ENCODE measurements around the gene ITPKA. TPM values are rescaled to one million over a fixed set of nuclear protein-coding genes. Genes with fewer than 3 reads are reported as not detected.

Gene ITPKA
- total RNA-seq, 1 donor from 2014 or later = 1.0 TPM

GRCh38 chr15:41517895-41518449 lies 24.3 kb downstream of the ITPKA start:
- peaks cover 1% of the 10 kb centered on the region for H3K4me1 Mint-ChIP-seq (ENCODE audit: low read depth)
- H3K4me3 Mint-ChIP-seq (ENCODE audit: low read depth) = no peak overlapping the region
- no peaks in the 10 kb centered on the region for H3K9me3 Mint-ChIP-seq (ENCODE audit: low read depth)
- DNase-seq (ENCODE audit: low spot score, unreplicated experiment) = no peak
- no peak overlapping the region for H3K27ac Mint-ChIP-seq
- TF ChIP-seq CTCF (IDR thresholded peaks at IDR 0.05; ENCODE audit: unreplicated experiment) = no peak
- H3K36me3 Mint-ChIP-seq (ENCODE audit: insufficient read depth) = peaks cover 15% of the 10 kb centered on the region
- H3K27me3 Mint-ChIP-seq = peaks cover 17% of the 10 kb centered on the region

- peaks cover 17% of the 10 kb centered on the region for H3K36me3 Mint-ChIP-seq (ENCODE audit: insufficient read depth)
- no peak for DNase-seq (ENCODE audit: low spot score, unreplicated experiment)
- H3K27ac Mint-ChIP-seq = no peak overlapping the region
- TF ChIP-seq CTCF (IDR thresholded peaks at IDR 0.05; ENCODE audit: unreplicated experiment) = no peak
- no peak overlapping the region for H3K4me3 Mint-ChIP-seq (ENCODE audit: low read depth)
- H3K27me3 Mint-ChIP-seq = no peaks in the 10 kb centered on the region
- no peaks in the 10 kb centered on the region for H3K9me3 Mint-ChIP-seq (ENCODE audit: low read depth)
- H3K4me1 Mint-ChIP-seq (ENCODE audit: low read depth) = no peaks in the 10 kb centered on the region
Observed at GRCh38 chr15:41520636-41521035, 27.0 kb downstream of the ITPKA start.

- no peak overlapping the region for H3K4me3 Mint-ChIP-seq (ENCODE audit: low read depth)
- H3K4me1 Mint-ChIP-seq (ENCODE audit: low read depth) = no peaks in the 10 kb centered on the region
- no peaks in the 10 kb centered on the region for H3K9me3 Mint-ChIP-seq (ENCODE audit: low read depth)
- no peak for DNase-seq (ENCODE audit: low spot score, unreplicated experiment)
- no peak overlapping the region for H3K27ac Mint-ChIP-seq
- H3K36me3 Mint-ChIP-seq (ENCODE audit: insufficient read depth) = peaks cover 19% of the 10 kb centered on the region
- no peaks in the 10 kb centered on the region for H3K27me3 Mint-ChIP-seq
- TF ChIP-seq CTCF (IDR thresholded peaks at IDR 0.05; ENCODE audit: unreplicated experiment) = no peak
Observed at GRCh38 chr15:41521614-41522013, 27.9 kb downstream of the ITPKA start.

DNA sequence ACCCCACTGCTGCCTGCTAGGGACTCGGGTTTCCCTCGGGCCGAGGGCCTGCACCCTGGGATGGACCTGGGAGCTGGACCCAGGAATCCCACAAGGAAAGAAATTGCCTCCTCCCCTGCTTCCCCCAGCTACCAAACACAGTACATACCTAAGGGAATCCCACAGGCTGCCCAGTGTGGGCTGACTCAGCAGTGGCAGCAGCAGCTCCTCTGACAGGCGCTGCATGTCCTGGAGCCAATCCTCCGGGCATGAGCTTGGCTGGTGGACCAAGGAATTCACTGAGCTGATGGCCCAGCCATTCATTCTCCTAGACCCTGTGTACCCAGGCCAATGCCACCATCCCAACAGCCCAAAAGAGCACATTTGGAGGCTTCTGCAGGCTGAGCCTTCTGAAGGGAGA lies 29.4 kb downstream of the ITPKA start:
- H3K27me3 Mint-ChIP-seq = no peaks in the 10 kb centered on the region
- H3K27ac Mint-ChIP-seq = no peak overlapping the region
- H3K4me3 Mint-ChIP-seq (ENCODE audit: low read depth) = no peak overlapping the region
- H3K4me1 Mint-ChIP-seq (ENCODE audit: low read depth) = no peaks in the 10 kb centered on the region
- no peaks in the 10 kb centered on the region for H3K9me3 Mint-ChIP-seq (ENCODE audit: low read depth)
- peaks cover 14% of the 10 kb centered on the region for H3K36me3 Mint-ChIP-seq (ENCODE audit: insufficient read depth)
- TF ChIP-seq CTCF (IDR thresholded peaks at IDR 0.05; ENCODE audit: unreplicated experiment) = no peak
- DNase-seq (ENCODE audit: low spot score, unreplicated experiment) = no peak

- Mint-ChIP-seq H3K4me1 (ENCODE audit: low read depth) (no peaks in the 10 kb centered on the region), H3K9me3 (ENCODE audit: low read depth) (no peaks in the 10 kb centered on the region), H3K27me3 (no peaks in the 10 kb centered on the region), H3K4me3 (ENCODE audit: low read depth) (no peak overlapping the region), H3K36me3 (ENCODE audit: insufficient read depth) (peaks cover 14% of the 10 kb centered on the region), H3K27ac (no peak overlapping the region)
- DNase-seq (ENCODE audit: low spot score, unreplicated experiment) = no peak
- no peak for TF ChIP-seq CTCF (IDR thresholded peaks at IDR 0.05; ENCODE audit: unreplicated experiment)
Observed at GRCh38 chr15:41530363-41530956, 36.8 kb downstream of the ITPKA start.

All from progenitor cell of endocrine pancreas (in vitro differentiated cells).